Endothelial cell of umbilical vein (primary cell): ENCODE measurements around the gene HIVEP1.

Experiments
- CTCF ChIP-seq, 2 donors: IDR thresholded peaks; 1 replicate in 1 of 2; 2 replicates in 1 of 2; pipeline ENCODE4 v1.5.1; 2011; ENCODE audit warnings: low read length in 2 of 2, mild to moderate bottlenecking in 2 of 2, moderate library complexity in 2 of 2, control low read depth in 1 of 2, inconsistent platforms in 1 of 2, low read depth in 1 of 2; ENCODE audit not compliant: insufficient read depth in 1 of 2; ENCODE audit errors: extremely low read depth in 1 of 2
- EZH2 ChIP-seq: IDR thresholded peaks from 2 replicates; pipeline ENCODE4 v1.6.1; 2012; ENCODE audit warnings: borderline replicate concordance, low read depth, mild to moderate bottlenecking, moderate library complexity, low read length, inconsistent platforms; ENCODE audit not compliant: severe bottlenecking
- FOS ChIP-seq: IDR thresholded peaks from 2 replicates; pipeline ENCODE4 v1.6.1; 2011; ENCODE audit warnings: mild to moderate bottlenecking, low read length, moderate library complexity, borderline replicate concordance; ENCODE audit not compliant: insufficient read depth
- JUN ChIP-seq: IDR thresholded peaks from 2 replicates; pipeline ENCODE4 v1.6.1; 2011; ENCODE audit warnings: borderline replicate concordance, low read depth; ENCODE audit not compliant: insufficient read length, insufficient read depth
- MAX ChIP-seq: IDR thresholded peaks from 2 replicates; pipeline ENCODE4 v1.6.1; 2011; ENCODE audit not compliant: insufficient read depth, insufficient read length
- MYC ChIP-seq: IDR thresholded peaks from one replicate; pipeline ENCODE4 v1.6.1; 2011; ENCODE audit warnings: mild to moderate bottlenecking, low read depth, low read length
- POLR2A ChIP-seq: IDR thresholded peaks from 2 replicates; pipeline ENCODE4 v1.6.1; 2012; ENCODE audit warnings: low read depth, mild to moderate bottlenecking, control low read depth, low read length
- POLR2AphosphoS5 ChIP-seq: IDR thresholded peaks from 2 replicates; pipeline ENCODE4 v1.6.1; 2012; ENCODE audit warnings: low read depth, mild to moderate bottlenecking, control low read depth, low read length, moderate library complexity; ENCODE audit not compliant: insufficient read depth

- no peak for TF ChIP-seq CTCF (IDR thresholded peaks at IDR 0.05; ENCODE audit: extremely low read depth in 1 of 2, insufficient read depth in 1 of 2, low read depth in 1 of 2, low read length in 2 of 2)
- TF ChIP-seq MAX, result no peak
- TF ChIP-seq MYC, result no peak
- no peak for TF ChIP-seq POLR2AphosphoS5
- no peak for TF ChIP-seq JUN
- TF ChIP-seq EZH2, result no peak
- TF ChIP-seq POLR2A, result no peak
- no peak for TF ChIP-seq FOS
Measured at GRCh38 chr6:12024216-12024615, 12.1 kb downstream of the HIVEP1 start.
